ENCODE results near the gene MYH10. TPM values are rescaled to one million over a fixed set of nuclear protein-coding genes. Genes with fewer than 3 reads are reported as not detected.

The MYH10 gene
- total RNA-seq, 1 donor from 2014 or later, result 34.9 TPM

DNA sequence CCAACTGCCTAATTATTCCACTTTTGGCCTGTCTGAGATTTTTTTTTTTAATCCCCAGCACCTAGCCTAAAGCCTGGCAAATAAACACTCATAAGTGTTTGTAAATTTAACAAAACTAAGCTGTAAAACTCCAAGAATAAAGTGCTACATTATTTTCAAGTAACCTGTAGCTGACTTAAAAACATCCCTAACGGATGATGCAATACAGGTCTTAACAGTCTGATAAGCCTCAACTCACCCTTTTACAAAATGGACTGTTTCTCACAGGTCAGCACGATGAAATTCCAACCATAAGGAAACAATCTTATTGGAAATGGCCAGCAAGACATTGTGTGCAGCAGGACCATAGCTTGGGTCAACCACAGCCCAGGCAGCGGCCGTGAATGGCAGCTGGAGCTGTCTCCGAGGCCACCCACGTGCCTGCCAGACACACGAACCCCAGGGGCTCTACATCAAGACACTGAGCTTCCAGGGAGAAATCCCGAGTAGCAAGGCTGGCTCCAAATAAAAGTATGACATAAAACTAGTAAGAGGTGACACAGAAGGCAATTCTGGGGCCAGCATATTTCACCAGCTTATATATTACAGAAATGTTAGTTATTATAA is 135.9 kb downstream of the MYH10 start:
- DNase-seq (ENCODE audit: extremely low spot score in 2 of 2), result no peak
- Histone ChIP-seq H3K27me3 (no peaks in the 10 kb centered on the region), H3K9me3 (no peaks in the 10 kb centered on the region), H3K27ac (no peak overlapping the region), H3K4me1 (no peaks in the 10 kb centered on the region), H3K4me3 (no peak overlapping the region), H3K36me3 (peaks cover 0 to 17% of the 10 kb centered on the region in 2 donors)
- intact Hi-C loops (cut with DNase I), result no loop called here
- no peak for TF ChIP-seq POLR2AphosphoS5 (IDR thresholded peaks at IDR 0.05; ENCODE audit: insufficient read depth in 1 of 2, low read depth in 1 of 2)
- no peak for TF ChIP-seq POLR2A (IDR thresholded peaks at IDR 0.05)
- TF ChIP-seq, protein P1, sequence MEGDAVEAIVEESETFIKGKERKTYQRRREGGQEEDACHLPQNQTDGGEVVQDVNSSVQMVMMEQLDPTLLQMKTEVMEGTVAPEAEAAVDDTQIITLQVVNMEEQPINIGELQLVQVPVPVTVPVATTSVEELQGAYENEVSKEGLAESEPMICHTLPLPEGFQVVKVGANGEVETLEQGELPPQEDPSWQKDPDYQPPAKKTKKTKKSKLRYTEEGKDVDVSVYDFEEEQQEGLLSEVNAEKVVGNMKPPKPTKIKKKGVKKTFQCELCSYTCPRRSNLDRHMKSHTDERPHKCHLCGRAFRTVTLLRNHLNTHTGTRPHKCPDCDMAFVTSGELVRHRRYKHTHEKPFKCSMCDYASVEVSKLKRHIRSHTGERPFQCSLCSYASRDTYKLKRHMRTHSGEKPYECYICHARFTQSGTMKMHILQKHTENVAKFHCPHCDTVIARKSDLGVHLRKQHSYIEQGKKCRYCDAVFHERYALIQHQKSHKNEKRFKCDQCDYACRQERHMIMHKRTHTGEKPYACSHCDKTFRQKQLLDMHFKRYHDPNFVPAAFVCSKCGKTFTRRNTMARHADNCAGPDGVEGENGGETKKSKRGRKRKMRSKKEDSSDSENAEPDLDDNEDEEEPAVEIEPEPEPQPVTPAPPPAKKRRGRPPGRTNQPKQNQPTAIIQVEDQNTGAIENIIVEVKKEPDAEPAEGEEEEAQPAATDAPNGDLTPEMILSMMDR (IDR thresholded peaks at IDR 0.05), result no peak

DNA sequence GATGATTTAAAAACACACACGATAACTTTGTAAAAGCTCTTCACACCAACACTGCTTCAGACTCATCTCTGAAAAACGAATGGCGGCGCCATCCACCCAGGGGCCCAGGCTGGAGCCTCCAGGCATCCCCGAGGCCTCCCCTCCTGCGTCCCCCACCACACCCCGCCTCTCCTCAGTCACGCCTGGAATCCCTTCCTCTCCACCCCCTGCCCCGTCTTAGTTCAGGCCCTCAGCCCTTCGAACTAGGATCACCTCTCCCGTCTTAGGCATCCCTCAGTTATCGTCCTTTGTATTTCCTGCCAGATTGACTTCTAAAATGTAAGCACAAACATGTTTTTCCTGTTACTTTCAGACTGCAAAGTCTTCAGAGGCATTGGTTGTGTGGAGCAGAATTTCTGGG is 136.5 kb downstream of the MYH10 start:
- Histone ChIP-seq H3K27me3 (no peaks in the 10 kb centered on the region), H3K4me3 (no peak overlapping the region), H3K36me3 (peaks cover 0 to 16% of the 10 kb centered on the region in 2 donors), H3K27ac (no peak overlapping the region), H3K4me1 (no peaks in the 10 kb centered on the region), H3K9me3 (no peaks in the 10 kb centered on the region)
- intact Hi-C loops (cut with DNase I), result no loop called here
- no peak for DNase-seq (ENCODE audit: extremely low spot score in 2 of 2)
- no peak for TF ChIP-seq POLR2A (IDR thresholded peaks at IDR 0.05)
- no peak for TF ChIP-seq POLR2AphosphoS5 (IDR thresholded peaks at IDR 0.05; ENCODE audit: insufficient read depth in 1 of 2, low read depth in 1 of 2)
- TF ChIP-seq, protein P1 (IDR thresholded peaks at IDR 0.05), result no peak

DNA sequence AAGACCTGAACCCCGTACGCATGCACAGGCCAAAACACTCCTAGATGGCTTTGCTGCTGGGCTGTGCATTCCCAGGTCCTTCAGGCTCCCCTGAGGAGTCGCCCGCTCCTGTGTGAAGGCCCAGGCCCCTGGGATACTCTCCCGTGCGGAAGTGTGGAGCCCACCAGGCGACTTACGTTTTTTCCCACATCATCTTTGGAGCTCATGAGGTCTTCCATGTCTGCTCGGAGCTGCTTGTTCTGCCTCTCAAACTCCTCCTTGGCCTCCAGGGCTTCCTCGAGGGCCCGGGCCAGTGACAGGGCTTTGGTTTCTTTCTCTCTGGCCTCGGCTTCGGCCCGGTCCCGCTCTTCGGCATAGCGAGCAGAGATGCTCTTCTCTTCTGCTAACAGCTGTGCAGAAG is 138.4 kb downstream of the MYH10 start:
- intact Hi-C loops (cut with DNase I), result no loop called here
- peaks cover 0 to 16% of the 10 kb centered on the region in 2 donors for H3K36me3 ChIP-seq
- H3K27ac ChIP-seq, result no peak overlapping the region
- H3K9me3 ChIP-seq, result no peaks in the 10 kb centered on the region
- TF ChIP-seq, protein P1 (IDR thresholded peaks at IDR 0.05), result no peak
- TF ChIP-seq POLR2AphosphoS5 (IDR thresholded peaks at IDR 0.05; ENCODE audit: insufficient read depth in 1 of 2, low read depth in 1 of 2) (no peak), POLR2A (IDR thresholded peaks at IDR 0.05) (no peak)
- no peak for DNase-seq (ENCODE audit: extremely low spot score in 2 of 2)
- H3K4me3 ChIP-seq, result no peak overlapping the region
- no peaks in the 10 kb centered on the region for H3K4me1 ChIP-seq
- no peaks in the 10 kb centered on the region for H3K27me3 ChIP-seq

DNA sequence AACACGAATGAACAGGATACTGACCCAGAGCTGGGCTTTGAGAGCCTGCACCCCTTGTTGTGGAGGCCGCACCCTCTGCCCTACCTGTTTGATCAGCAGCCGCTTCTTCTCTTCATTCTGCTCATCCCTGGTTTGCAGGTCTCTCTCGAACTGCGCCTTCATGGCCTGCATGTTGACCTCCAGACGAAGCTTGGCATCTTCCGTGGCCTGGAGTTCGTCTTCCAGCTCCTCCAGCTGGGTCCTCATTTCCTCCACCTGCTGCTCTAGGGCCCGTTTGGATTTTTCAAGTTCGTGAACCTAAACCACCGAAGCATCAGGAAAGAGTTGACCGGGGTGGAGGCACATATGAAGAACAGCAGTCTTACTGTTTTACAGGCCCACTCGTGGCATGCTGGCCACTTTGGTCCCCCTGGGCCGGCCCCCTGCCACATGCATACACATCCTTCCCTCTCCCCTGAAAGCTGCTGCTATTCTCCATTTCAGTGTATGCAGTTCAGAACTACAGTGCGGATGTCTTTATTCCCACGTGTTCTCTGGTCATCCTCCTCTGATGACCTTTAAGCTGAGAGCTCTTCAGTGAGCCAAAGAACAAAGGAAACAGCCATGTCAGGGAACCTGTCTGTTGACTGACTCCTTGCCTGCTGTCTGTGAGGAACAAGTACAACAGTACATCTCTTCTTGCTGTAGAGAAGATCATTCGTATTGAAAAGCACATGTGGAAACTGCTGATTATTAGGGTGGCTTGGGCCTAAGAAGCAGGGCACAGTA is 140.1 kb downstream of the MYH10 start:
- intact Hi-C loops (cut with DNase I), result no loop called here
- Histone ChIP-seq H3K27ac (no peak overlapping the region), H3K36me3 (peaks cover 0 to 16% of the 10 kb centered on the region in 2 donors), H3K27me3 (no peaks in the 10 kb centered on the region), H3K4me1 (no peaks in the 10 kb centered on the region), H3K9me3 (no peaks in the 10 kb centered on the region), H3K4me3 (no peak overlapping the region)
- no peak for DNase-seq (ENCODE audit: extremely low spot score in 2 of 2)
- TF ChIP-seq POLR2A (IDR thresholded peaks at IDR 0.05) (no peak), POLR2AphosphoS5 (IDR thresholded peaks at IDR 0.05; ENCODE audit: insufficient read depth in 1 of 2, low read depth in 1 of 2) (no peak)
- TF ChIP-seq, protein P1 (IDR thresholded peaks at IDR 0.05), result no peak

DNA sequence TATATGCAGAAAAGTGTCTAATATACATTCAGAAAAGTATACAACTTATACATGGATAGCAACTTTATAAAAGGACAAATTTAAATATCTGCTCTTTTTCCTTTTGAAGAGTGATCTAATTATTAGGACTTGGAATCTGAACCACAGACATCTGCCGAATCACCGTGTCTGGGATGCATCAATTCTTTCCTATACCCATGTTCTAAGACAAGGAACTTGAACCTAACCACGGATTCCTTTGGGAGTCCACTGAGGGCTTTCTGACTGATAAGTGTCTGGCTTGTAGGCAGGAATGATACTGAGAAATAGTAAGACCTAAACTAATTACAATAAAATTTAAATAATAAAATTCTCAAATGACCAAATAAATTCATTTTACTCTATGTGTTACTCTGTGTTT is 140.7 kb downstream of the MYH10 start:
- no peaks in the 10 kb centered on the region for H3K9me3 ChIP-seq
- H3K27ac ChIP-seq, result no peak overlapping the region
- no peaks in the 10 kb centered on the region for H3K27me3 ChIP-seq
- TF ChIP-seq POLR2A (IDR thresholded peaks at IDR 0.05) (no peak), POLR2AphosphoS5 (IDR thresholded peaks at IDR 0.05; ENCODE audit: insufficient read depth in 1 of 2, low read depth in 1 of 2) (no peak)
- TF ChIP-seq, protein P1 (IDR thresholded peaks at IDR 0.05), result no peak
- H3K36me3 ChIP-seq, result peaks cover 0 to 16% of the 10 kb centered on the region in 2 donors
- intact Hi-C loops (cut with DNase I), result no loop called here
- no peak overlapping the region for H3K4me3 ChIP-seq
- no peaks in the 10 kb centered on the region for H3K4me1 ChIP-seq
- no peak for DNase-seq (ENCODE audit: extremely low spot score in 2 of 2)
